NCI-H2196 (cell line): ENCODE data around the gene SYK.

ENCODE experiments used
- DNase-seq: peaks from one replicate; lab custom pipeline; 2025; ENCODE audit not compliant: unreplicated experiment; lab: John Stamatoyannopoulos, UW

SYK gene

GRCh38 chr9:90933468-90933867 lies 131.8 kb downstream of the SYK start:
- DNase-seq, result no peak

- peak; percentile 11 for DNase-seq
These were observed 137.7 kb downstream of the SYK start for GRCh38 chr9:90939351-90939750.

- no peak for DNase-seq
These were observed 138.7 kb downstream of the SYK start for GRCh38 chr9:90940280-90940679.

GRCh38 chr9:90941661-90942060 lies 140.0 kb downstream of the SYK start:
- DNase-seq, result no peak

- peak; percentile 22 for DNase-seq
These were observed 140.9 kb downstream of the SYK start for GRCh38 chr9:90942555-90942954.

- no peak for DNase-seq
These were observed 141.7 kb downstream of the SYK start for GRCh38 chr9:90943341-90943740.

- DNase-seq, result no peak
These were observed 143.7 kb downstream of the SYK start for GRCh38 chr9:90945336-90945735.

- DNase-seq, result no peak
These were observed 145.4 kb downstream of the SYK start for GRCh38 chr9:90946982-90947381.
